VCaP (cell line): ENCODE measurements around the gene CHMP6.

Experiments used
- H3K27ac ChIP-seq: fragments of 450-650 bp; 2 replicates; pipeline ENCODE4 v1.5.1; 2017
- CTCF ChIP-seq: fragments of 450-650 bp; conservative IDR thresholded peaks from 2 replicates; pipeline ENCODE4 v1.5.1; 2017; ENCODE audit warnings: mild to moderate bottlenecking, moderate library complexity

The CHMP6 gene

GRCh38 chr17:80952291-80952690 is 39.4 kb upstream of the CHMP6 start:
- TF ChIP-seq CTCF = no peak
- no peak overlapping the region for H3K27ac ChIP-seq

GRCh38 chr17:80953471-80954315 is 37.9 kb upstream of the CHMP6 start:
- no peak overlapping the region for H3K27ac ChIP-seq
- TF ChIP-seq CTCF = no peak

- no peak for TF ChIP-seq CTCF
- no peak overlapping the region for H3K27ac ChIP-seq
Observed at GRCh38 chr17:80955078-80955477, 36.6 kb upstream of the CHMP6 start.

- H3K27ac ChIP-seq = no peak overlapping the region
- no peak for TF ChIP-seq CTCF
Observed at GRCh38 chr17:80955671-80956280, 35.9 kb upstream of the CHMP6 start.

GRCh38 chr17:80956321-80957190 is 35.1 kb upstream of the CHMP6 start:
- H3K27ac ChIP-seq = no peak overlapping the region

GRCh38 chr17:80957461-80957941 is 34.1 kb upstream of the CHMP6 start:
- no peak overlapping the region for H3K27ac ChIP-seq
- no peak for TF ChIP-seq CTCF

More at GRCh38 chr17:80956321-80957190, 35.1 kb upstream of the CHMP6 start:
- TF ChIP-seq CTCF = no peak
